ENCODE measurements around the gene ZDHHC1. TPM values are rescaled to one million over a fixed set of nuclear protein-coding genes. Genes with fewer than 3 reads are reported as not detected.
A peak's percentile ranks its signal among the peaks of the same experiment; 100 is the strongest.
"Not testable (repeated sequence)": the region's sequence is repeated elsewhere in the genome, so short reads cannot be mapped to it uniquely, and the experiment has no call there.

ZDHHC1 gene
- total RNA-seq, 1 experiment from 2014 or later = 1.4 TPM

GRCh38 chr16:67430977-67431774 is 14.9 kb upstream of the ZDHHC1 start, which contains the start of gene HSD11B2:
TSS of gene HSD11B2 (plus strand) at chr16:67431121. CDS start at chr16:67431249, 128 bp downstream.
- peak; percentile 58 for DNase-seq (ENCODE audit: low read depth)

GRCh38 chr16:67430504-67430976 is 14.3 kb upstream of the ZDHHC1 start:
- no peak for DNase-seq (ENCODE audit: low read depth)

DNA sequence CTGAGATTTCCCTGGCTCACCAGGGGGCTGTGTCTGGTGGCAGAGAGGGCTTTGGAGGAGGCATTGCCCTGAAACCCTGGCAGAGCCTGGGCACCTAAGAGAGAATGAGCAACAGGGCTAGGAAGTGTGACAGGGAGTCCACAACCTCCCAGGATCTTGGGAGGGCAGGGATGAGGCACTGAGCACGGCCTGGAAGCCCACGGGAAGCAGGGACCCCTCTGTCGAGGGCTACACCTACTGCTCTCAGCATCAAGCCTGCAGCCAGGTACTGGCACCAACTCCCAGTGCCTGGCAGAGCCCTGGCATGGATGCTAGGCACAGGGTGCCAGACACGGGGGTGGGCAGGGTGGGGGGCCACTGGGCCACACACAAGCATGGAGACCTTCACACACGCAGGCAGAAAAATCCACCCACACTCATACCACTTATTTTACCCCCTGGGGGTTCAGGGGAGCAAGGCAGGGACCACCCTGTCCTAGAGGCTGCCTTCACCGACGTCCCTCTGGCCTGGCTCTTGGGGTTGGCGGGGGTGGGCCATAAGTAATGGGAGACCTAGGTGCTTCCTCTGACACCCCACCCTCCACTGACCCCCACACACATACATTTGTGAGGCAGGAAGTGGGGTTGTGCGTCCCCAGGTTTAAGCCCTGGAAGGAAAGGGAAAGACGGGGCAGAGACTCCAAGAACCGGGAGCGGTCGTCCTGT is 13.7 kb upstream of the ZDHHC1 start:
- DNase-seq (ENCODE audit: low read depth) = no peak

DNA sequence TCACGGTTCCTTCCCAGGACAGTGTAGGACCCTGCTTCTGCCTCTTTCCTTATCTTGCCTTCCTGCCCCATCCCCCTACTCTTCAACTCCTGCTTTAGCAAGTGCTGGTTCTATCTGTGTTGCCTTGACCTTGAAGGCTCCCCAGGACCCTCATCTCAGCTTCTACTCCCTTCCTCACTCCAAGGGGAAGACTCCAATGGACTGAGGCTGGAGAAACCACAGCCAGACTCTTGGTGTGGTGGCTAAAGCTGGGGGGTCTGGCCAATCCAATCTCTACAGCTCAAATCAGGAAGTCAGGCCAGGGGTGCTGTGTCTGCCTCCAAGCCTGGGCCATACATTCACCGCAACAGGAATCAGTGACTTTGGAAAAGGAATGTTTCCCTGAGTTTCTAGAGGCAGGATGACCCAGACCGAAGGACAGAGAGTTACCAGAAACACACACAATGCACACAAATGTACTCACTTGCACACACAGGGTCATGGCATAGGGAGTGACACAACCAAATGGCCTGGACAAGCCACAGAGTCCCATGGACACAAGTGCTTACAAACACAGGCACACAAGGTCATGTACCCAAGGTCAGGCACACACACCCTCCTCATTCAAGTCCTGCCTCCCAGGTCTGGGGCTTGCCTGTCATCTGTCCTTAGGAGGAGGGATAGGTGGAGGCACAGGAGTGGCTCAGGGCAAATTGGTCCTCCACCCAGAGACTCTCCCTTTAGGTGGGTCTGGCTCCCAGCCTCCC is 12.9 kb upstream of the ZDHHC1 start:
- DNase-seq (ENCODE audit: low read depth) = no peak

DNA sequence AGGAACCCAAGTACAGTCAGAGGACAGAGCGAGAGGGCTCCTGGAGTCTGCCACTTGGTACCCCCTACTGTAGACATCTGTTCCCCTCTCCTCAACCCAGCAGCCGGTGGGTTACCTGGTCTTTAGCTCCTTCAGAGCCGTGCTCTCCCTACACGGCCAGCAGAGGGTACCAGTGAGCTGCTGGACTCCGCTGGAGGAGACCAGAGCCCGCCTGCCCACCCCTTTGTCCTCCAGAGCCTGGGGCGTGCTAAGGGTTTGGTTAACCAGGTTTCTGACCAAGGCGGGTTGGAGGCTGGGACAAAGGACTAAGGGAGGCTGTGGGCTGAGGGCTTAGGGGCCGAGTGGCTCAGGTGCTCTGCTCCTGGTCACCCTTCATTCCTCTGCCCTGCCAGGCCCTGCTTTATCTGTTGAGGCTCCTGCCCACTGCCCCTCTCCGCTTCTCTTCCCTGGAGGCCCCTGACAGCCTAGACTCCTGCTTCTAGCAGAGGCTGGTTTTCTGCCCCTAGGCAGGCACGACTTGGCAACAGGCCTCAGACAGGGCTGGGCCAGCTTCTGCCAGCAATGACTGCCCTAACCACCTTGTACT is 12.0 kb upstream of the ZDHHC1 start:
- peak; percentile 52 for DNase-seq (ENCODE audit: low read depth)

DNA sequence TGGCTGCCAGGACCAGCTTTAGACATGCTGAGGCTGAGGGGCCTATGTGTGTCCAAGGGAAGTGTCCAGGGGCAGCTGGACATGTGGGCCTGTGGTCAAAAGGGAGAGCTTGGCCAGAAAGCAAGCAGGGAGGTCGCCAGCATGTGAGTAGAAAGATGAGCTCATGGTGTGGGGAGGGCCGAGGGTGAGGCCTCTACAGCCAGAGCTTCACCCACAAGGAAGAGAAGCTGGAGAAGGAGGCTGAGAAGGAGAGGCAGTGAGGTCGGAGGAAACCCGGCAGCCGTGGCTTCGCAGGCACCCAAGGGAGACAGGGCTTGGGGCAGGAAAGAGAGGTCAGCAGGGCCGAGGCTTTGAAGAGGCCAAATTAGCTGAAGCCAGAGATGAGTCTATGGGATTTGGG is 10.7 kb upstream of the ZDHHC1 start:
- no peak for DNase-seq (ENCODE audit: low read depth)

- DNase-seq (ENCODE audit: low read depth) = no peak
These were observed 9.7 kb upstream of the ZDHHC1 start for GRCh38 chr16:67426022-67426421.

DNA sequence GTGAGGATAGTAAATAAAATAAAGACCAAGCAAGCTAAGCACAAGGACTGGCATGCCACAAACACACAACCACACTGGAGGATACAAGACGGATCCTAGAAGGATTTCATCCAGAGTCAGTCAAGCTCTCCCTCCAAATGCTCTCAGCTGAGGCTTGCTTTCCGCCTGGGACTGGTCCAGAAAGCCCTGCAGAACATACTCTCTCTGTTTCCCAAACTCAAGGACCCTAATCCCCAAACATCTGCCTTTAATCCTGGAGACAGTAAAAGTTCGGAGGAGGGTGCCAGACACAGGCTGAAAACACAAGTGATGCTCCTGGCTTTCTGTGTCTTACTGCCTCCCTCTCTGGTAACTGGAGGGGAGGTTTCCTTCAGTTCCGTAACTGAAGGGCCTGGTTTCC is 9.3 kb upstream of the ZDHHC1 start:
- no peak for DNase-seq (ENCODE audit: low read depth)

GRCh38 chr16:67425061-67425460 is 8.8 kb upstream of the ZDHHC1 start:
- no peak for DNase-seq (ENCODE audit: low read depth)

GRCh38 chr16:67424261-67424615 is 8.0 kb upstream of the ZDHHC1 start:
- DNase-seq (ENCODE audit: low read depth) = no peak

DNA sequence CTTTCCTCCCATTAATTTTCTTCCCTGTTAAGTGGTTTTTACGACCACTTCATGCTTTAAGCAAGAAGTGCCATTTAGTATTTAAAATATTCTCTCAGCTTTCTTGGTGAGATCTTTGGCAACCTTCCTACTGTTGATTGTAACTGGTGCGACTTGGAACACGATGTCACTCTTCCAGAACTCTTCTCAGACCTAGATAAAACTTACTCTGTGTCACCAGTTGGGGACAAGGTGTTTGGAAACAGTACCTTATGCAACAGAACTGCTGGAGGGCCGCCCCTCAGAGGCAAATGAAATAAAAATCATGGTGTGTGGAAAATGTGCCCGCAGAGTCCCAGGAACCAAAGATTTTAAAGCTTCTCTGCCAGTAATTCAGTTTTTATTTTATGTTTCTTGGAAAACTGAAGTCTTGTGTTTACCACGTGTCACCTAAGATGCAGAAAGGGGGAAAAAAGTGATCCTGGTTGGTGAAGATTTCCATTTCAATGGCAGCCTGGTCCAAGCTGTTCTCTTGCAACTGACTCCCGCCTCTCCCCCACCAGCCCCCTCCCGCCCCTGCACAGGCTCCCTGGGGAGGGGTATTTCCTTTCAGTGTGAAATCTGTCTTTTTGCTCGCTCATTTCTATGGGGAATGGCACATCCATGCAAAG is 7.5 kb upstream of the ZDHHC1 start:
- DNase-seq (ENCODE audit: low read depth) = no peak

DNA sequence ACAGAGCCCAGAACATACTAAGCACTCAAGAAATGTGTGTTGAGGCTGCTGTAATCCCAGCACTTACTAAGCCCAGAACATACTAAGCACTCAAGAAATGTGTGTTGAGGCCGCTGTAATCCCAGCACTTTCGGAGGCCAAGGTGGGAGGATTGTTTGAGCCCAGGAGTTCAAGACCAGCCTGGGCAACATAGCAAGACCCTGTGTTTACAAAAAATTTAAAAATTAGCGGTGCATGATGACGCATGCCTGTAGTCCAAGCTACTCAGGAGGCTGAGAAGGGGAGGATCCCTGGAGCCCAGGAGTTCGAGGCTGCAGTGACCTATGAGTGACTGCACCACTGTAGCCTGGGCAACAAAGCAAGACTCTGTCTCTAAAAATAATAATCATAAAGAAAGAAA is 6.7 kb upstream of the ZDHHC1 start:
- no peak for DNase-seq (ENCODE audit: low read depth)

- DNase-seq (ENCODE audit: low read depth) = no peak
These were observed 4.8 kb upstream of the ZDHHC1 start for GRCh38 chr16:67421030-67421429.

- no peak for DNase-seq (ENCODE audit: low read depth)
These were observed 3.7 kb upstream of the ZDHHC1 start for GRCh38 chr16:67419931-67420330.

- no peak for DNase-seq (ENCODE audit: low read depth)
These were observed 3.2 kb upstream of the ZDHHC1 start for GRCh38 chr16:67419502-67419901.

DNA sequence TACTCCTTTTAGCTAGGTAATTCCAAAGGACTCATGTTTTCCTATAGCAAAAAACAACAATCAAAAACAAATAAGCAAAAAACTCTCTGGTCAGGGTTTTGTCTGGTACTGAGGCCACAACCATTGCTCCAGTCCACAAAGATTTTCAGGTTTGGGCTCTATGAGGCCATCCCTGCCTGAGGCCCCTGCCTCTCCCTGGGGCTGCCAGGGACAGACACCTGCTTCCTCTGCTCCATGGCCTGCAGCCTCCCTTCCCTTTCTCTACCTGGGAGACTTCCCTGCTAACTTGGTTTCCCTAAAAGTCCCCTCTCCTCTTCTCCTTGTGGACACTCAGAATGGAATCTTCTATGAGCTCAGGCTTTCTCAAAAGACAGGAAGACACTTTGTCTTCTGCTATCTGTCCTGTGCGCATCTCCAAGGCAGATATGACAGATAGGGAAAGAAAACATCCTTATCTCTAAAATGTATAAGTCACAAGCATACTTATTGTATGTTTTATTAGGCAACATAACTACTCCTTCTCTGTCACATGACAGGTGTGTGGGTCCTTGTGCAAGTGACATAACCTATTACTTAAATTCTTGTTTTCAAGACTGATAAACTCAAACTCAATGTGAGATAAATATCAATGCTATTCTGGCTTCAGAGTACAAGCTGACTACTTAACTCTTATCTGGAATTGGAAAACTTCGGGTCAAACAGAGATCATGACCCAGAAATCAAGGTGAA is 1.2 kb upstream of the ZDHHC1 start:
- DNase-seq (ENCODE audit: low read depth) = no peak

DNA sequence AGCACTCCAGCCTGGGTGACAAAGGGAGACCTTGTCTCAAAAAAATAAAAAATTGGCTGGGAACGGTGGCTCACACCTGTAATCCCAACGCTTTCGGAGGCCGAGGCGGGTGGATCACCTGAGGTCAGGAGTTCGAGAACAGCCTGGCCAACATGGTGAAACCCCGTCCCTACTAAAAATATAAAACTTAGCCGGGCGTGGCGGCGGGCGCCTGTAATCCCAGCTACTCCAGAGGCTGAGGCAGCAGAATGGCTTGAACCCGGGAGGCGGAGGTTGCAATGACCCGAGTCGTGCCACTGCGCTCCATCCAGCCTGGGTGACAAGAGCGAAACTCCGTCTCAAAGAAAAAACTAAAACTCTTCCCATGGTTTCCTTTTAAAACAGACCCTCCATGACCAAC is 856 bp downstream of the ZDHHC1 start:
- DNase-seq (ENCODE audit: low read depth) = not testable (repeated sequence)

DNA sequence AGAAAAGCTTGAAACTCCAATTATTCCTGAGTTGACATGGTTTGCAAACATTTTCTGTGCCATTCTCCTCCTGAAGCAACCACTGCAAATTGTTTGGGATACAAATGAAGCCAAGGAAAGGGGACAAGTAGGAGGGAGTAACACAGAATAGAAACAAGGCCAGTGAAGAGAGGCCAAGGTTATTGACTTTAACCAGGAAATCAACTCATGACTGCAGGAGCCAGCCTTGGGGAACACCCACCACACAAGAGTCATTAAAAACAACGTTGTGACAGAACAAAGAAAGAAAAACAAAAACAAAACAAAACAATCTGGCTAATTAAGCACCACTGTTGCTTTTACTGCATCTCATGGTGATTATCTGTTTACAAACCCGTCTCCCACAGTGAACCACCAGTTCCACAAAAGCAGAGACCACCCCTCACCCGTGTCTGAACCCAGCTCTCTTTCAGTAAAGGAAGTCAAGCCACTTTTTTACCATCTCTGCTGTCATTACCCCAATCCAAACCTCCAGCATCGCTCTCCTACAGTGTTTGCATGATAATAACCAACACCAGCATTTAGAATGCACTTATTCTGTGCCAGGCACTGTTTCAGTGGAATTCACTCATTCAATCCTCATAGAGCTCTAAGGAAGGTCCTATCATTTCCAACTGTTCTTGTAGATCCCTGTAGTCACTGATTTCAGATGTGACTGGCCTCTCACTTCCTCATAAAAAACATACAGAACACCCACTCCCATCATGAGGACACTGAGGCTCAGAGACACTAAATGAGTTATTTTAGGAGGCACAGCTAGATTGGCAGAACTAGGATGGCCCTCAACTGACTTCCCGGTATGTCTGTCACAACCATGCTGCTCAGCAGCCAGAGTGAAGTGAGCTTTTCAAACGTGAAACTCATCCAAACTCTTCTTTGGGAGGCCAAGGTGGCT is 2.0 kb downstream of the ZDHHC1 start:
- no peak for DNase-seq (ENCODE audit: low read depth)

DNA sequence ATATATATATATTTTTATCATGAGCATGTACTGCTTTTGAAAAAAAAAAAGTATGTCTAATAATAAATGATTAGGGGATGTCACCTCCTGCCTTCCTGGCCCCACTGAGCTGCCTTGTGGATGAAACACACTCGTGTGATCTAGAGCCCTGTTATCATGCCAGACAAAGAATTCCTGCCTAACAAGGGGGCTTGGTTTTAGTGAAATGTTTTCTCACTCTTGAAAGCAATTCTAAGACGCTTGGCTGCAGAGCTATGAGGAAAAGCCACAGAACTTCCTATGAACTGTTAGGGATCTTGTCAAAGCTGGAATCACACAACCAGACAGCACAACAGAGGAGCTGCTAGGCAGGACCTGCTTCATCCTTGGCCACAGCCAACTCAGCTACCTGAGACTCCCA is 4.0 kb downstream of the ZDHHC1 start:
- no peak for DNase-seq (ENCODE audit: low read depth)

DNA sequence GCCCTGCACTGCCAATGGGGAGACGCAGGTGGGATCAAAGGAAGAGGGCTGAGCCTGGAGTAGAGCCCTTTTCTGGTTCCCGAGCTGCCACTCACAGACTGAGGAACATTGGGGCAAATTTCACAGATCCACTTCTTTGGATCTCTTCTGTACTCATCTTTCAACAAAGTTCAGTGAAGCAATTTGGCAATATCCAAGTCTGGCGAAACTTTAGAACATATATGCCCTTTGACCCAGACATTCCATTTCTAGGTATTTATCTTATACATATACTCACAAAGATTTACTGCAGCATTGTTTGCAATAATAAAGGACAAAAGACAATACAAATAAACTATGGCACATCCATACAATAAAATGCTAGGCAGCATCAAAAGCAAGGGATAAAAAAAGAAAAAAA is 4.9 kb downstream of the ZDHHC1 start:
- no peak for DNase-seq (ENCODE audit: low read depth)
